HG03442 (cell line): ENCODE measurements around the gene TDRD10.
"Not testable (repeated sequence)": the region's sequence is repeated elsewhere in the genome, so short reads cannot be mapped to it uniquely, and the experiment has no call there.

Source experiments
- ATAC-seq: cut with Tn5 transposase; IDR thresholded peaks from one replicate; pipeline ENCODE4 v1.9.1; 2021; ENCODE audit warnings: mild to moderate bottlenecking, moderate library complexity; ENCODE audit not compliant: unreplicated experiment

The TDRD10 gene

DNA sequence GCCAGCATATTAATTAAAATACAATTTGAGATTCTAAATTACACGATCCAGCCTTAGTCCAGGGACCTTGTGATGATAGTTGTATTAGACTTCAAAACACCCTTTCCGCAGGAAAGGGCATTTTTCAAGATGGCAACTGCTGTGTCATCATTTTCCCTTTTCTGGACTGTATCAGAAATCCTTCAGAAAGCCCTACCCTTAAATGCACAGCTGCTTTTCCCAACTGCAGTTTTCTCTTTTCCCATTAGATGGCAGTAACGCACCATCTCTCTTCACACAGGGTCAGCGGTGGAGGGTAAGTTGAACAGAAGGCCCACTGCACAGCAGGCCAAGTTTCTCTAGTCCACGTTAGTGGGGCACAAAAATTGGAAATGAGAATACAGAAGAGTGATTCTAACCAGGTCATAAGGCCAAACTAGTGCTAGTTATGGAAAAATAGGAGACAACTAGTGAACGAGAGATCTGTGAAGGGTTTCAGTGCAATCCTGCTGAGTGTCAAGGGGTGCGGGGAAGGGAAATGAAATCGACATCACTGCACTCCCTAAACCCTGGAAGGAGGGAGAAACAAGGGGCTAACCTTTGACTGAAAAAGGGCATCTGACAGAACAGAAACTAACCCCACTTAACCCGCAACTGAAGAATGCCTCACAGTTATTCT, 22.1 kb upstream of the TDRD10 start:
- no peak for ATAC-seq

DNA sequence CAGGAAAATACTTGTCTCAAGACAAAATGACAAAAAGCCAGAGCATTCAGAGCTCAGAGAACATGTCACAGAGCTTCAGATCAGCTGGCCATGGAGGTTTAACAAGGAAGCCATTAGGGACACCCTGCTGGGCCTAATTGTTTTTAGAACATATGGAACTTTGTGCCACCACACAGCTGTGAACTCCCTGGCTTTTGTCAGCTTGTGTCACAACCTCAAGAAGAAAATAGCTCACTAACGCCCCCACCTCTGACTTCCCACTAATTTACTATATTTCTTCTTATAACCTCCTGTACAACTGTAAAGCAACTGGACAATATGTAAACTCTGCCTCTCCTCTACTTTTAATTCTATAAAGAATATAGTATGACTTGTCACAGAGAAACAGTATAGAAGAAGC, 21.0 kb upstream of the TDRD10 start:
- no peak for ATAC-seq

DNA sequence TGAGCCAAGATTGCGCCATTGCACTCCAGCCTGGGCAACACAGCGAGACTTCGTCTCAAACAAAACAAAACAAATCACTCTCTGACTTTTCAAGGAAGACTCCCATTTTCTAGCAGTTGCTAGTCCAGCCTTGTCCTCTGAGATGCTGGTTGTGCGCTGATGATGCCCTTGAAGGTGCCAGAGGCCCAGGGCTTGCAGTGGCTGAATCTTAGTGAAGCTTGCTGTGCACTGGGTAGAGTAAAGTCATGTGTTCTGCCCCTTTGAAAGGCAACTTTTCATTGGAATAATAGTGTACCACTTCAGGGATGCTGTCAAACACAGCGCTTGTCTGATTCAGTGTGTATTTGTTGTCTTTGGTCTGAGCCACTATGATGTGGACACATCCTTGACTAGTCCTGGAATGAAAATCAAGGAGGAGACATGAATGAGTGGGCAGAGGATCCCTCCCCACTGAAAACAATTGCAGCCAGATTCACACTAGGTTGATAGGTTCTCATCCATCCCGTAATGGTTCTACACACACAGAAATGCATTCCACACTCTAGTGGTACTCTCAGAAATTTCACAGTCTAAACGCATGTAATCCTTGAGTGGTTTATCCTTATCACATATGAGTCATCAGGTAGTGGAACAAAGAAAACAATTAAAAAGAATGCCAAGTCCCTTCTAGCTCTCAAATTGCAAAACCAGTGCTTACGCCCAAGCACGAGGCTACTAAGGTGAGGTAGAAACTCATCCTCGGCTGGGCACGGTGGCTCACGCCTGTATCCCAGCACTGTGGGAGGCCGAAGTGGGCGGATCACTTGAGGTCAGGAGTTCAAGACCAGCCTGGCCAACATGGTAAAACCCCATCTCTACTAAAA, 17.8 kb upstream of the TDRD10 start:
- ATAC-seq, result no peak

DNA sequence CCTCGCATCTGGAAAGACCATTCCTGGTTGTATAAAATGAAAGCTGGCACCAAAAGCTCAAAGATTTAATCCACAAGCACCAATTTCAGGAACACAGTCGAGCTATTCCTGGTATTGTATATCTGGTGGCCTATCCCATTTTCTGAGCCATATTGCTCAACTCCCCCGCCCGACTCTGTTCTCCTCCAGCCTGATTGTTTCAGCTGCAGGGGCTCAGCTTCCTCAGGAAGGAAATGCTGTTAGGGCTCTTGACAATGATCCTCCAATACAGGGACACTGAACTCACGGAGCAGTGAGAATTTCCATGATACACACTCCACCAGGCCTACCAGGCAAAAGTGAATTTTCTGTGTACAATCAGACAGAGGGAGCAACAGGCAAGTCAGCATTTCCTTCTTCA, 16.9 kb upstream of the TDRD10 start:
- ATAC-seq, result no peak

DNA sequence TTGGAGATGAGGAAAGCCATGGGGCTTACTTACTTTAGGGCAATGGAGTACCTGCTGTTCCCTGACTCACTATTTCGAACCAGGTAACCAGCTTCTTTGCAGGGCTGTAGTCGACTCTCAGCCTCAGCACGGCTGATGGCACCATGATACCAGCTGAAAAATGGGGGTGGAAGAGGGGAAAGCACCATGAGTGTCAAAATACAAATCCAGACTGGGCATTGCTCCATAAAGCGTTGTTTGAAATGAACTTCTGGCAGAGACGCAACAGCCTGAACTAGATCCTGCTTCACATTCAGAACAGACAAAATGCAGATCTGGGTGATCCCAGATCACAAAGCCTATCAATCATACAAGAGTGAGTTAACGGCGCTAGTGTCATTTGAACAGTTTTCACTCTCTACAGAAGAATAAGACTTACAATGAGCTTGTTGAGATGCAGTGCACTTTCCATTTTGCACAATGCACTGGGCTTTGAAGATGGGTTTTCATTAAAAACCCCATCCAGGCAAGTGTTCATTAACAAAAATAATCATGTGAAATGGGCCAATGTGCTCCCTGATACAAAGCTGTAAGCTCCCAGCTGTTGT, 16.0 kb upstream of the TDRD10 start:
- ATAC-seq, result no peak

DNA sequence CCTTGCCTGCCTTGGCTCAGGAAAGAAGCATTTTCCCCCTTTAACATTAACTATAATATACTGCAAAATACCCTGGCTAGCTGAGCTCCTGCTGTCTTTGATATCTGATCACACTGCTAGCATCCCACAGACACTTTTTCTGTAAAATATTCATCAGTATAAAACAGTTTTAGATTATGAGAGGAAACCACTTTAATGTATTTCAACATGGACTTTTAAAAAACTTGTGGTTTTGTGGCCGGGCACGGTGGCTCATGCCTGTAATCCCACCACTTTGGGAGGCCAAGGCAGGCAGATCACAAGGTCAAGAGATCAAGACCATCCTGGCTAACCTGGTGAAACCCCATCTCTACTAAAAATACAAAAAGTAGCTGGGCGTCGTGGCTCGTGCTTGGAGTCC, 15.3 kb upstream of the TDRD10 start:
- not testable (repeated sequence) for ATAC-seq

DNA sequence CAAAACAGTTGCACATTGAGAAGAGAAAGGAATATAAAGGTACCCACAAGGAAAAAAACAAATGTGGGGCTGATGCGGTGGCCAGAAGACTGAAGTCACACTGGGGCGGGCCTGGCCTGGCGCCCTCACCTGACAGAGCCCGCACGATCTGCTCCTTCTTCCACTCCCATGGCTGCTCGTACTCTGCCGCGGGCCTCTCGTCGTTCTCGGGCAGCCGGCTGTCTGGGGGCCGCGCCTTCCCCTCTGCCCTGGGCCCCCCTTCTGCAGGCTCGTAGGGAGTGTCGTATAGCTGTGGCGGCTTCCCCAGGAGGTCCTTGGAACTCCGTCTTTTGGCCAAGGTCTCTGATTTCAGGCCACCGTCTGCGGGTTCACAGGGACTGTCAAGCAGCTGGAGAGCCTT, 13.1 kb upstream of the TDRD10 start:
- ATAC-seq, result no peak

DNA sequence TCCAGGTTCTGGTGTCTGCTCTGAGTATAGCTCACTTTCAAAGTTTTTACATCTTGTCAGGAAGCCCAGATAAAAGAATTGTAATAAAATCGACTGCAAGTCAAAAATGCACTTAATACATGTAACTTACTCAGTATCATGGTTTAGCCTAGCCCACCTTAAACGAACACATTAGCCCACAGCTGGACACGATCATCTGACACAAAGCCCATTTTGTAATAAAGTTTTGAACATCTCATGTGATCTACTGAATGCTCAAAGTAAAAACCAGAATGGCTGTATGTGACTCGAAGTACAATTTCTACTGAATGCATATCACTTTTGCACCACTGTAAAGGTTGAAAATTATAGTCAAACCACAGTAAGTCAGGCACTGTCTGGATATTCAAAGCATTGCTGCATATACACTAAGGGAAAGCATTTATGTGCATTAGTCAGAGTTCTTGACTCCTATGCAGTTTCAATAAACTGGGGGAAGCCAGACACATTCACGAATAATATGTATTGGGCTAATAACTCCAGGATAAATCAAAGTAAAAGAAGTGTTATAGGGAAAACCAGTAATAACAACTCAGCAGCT, 12.2 kb upstream of the TDRD10 start:
- no peak for ATAC-seq

DNA sequence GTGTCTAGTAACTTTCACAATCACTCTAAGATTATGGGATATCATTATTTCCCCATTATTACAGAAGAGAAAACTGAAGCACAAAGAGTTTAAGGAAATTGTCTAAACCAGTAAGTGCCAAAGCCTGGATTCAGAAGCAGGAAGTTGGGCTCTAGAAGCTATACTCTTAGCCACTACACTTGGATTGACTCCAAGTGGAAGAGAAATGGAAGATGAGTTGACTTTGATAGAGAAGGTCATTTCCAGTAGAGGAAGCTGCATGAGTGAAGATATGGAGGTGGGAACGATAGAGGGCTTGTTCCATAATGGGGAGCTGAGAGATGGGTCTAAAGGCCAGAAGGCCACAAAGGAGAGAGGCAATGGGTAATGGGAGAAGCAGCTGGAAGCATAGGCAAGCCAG, 11.7 kb upstream of the TDRD10 start:
- ATAC-seq, result no peak

DNA sequence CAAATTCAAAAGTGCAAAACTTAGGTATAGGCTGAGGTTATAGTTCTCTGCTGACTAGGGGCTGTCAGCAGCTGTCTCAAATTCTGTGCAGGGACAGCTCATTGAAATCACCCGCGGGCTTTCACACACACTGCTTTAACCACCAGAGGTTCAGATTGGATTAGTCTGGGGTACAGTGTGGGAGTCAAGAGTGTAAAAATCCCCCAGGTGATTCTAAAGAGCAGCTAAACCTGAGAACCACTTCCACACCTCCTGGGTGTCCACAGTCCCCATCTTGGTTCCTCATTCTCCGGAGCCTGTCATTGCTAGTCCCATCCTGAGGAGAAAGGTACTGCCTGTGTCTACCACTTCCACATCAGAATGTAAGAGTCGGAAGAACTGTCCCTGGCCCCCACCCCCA, 9.9 kb upstream of the TDRD10 start:
- no peak for ATAC-seq

DNA sequence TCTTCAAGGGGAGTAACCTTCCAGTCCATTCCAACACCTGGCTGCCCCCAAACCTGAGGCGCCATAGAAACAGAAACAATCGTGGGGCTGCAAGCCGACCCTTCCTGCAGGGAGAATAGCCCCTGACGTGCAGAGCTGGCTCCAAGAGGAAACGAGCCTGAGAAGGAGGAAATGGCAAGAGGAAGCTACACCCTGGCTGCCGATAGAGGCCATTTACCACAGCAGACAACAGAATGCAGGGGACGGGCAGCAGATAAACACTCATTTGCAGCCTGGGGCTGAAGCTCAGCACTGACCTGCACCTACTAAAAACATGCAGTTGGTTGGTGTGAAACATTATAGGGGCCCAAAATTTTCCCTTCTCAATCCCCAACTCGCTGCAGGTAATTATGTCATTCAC, 8.7 kb upstream of the TDRD10 start:
- no peak for ATAC-seq

DNA sequence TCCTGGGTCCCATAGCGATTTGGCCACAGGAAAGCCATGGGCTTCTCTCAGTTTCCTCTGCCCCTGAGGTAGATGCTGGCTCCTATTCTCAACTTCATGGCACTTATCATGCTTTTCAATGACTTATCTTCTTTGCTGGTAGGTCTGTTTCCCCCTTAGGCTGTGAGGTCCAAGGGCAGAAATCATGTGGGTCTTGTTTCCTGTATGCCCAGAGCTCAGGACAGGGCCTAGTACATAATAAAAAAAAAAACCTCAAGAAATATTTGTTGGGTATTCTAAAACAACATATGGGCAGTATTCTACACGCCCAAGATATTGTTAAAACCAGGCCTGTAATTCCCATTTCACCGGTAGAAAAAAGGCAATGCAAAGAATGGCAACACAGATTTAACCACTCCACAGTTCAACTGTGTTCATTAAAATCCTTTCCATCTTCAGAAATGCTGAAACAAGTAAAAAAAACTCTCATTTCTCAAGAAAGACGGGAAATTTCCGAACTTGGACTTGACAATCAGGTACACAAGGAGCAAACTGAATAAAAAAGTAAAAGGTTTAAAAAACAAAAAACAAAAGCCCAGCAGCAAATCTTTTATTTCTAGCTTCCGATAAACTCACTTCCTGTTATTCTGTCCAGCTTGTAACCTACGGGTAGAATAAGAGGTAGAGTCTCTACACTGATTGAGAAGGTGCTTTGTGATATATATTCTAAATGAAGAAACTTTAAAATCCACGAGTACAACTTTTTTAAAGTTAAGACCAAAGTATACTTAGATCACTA, 6.3 kb upstream of the TDRD10 start:
- no peak for ATAC-seq

DNA sequence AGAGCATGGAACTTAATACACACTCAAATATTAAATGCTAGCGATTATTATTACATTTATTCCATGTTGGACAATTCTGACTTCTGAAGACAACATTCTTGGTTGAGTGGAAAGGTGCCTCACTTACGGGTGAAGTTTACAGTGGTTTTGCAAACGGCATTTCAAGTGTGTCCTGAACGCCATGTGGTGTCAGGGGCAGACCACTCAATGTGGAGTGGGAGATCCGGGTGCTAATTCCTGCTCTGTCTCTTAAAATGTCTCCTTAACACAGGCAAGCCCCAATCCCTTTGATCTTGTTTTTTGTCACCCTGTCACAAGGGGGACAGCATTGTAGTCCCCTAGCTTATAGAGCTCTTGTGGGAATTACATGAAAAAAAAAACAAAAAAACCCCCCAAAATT, 5.6 kb upstream of the TDRD10 start:
- ATAC-seq, result no peak

DNA sequence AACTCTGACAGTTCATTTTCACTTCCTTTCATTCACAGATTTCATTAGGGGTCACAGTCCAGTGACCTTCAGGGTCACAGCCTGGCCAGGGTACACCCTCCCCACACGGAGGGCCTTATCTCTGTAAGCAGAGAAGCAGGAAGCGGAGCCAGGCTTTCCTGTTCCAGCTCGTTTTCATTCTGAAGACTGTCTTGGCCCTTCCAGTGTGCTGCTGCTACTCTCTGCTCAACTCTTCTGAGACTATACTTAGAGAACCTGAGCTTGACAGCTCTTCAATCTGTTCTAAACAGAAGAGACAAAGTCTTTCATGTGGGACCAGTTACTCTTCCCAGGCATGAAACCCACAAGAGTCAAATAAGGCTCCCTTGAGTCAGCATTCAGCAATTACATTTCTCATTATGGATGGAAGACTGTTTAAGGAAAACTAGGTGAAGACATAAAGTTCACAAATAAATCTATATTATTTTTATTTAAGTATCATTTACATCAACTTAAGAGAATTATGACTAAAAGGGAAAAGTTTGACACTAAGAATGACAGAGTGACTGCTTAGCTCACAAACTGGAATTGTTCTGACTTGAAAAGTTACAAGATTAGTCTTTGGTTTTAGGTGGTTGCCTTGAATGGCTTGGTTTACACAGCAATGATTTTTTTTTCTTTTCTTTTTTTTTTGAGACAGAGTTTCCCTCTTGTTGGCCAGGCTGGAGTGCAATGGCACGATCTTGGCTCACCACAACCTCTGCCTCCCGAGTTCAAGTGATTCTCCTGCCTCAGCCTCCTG, 4.8 kb upstream of the TDRD10 start:
- ATAC-seq, result no peak

DNA sequence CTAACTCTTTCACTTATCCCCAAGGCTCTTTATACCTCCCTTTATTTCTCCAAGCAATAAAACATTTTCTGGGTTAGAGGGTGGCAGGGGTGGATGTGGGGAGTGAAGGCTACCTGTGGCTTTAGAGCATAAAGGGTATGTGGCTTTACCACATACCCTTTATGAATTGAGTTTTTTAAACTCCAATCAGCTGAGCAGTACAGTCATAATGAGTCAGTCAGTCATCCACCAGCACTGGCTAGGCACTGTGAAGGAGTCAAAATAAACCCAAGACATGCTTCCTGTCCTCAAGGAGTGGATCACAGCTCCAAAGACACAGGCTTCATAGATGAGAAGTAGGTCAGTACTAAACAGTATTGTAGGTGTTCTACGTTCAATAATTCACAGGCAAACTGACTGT, 2.6 kb upstream of the TDRD10 start:
- ATAC-seq, result no peak

DNA sequence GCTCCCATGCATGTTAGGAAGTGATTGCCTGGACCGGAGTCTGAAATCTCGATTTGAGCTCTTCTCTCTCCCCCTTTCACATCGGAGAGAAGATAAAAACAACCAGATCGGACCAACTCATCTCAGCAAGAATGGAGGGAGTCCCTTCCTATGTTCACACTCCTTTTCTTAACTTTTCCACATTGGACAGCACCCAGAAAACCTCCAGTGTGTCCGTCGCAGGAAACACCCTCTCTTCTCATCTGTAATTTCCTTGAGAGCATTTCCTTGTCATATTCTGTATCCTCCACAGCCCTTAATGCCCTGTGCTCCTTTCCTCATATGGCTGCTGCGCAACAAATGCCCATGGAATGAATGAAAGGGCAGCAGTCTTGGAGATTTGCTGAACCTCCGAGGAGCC, 1.5 kb upstream of the TDRD10 start:
- ATAC-seq, result no peak

DNA sequence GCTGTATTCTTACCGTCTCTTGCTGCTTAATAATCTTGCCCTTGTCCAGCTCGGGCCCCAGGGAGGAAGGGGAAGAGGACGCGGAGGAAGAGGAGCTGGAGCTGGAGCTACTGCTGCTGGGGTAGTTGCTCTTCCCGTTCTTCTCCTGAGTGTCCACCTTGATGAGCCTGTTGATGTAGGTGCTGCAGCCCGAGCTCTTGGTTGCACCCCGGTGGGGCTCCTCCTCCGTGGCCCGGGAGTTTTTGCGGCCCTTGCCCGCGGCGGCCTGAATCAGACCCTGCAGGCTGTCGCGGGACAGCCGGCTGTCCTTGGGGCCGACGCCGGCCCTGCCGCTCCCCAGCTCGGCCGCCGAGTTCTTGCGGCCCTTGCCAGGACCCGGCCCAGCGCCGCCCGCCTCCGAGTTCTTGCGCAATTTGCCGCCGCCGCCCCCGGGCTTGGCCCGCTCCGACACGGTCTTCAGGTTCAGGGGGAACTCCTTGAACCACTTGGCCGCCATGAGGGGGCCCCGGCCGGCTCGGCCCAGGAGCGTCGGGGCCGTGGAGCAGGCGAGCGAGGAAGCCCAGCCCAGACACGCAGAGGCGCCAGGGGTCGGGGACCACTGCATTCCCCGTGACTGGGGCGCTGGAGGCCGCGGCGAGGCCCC, 475 bp upstream of the TDRD10 start:
- ATAC-seq, result no peak

DNA sequence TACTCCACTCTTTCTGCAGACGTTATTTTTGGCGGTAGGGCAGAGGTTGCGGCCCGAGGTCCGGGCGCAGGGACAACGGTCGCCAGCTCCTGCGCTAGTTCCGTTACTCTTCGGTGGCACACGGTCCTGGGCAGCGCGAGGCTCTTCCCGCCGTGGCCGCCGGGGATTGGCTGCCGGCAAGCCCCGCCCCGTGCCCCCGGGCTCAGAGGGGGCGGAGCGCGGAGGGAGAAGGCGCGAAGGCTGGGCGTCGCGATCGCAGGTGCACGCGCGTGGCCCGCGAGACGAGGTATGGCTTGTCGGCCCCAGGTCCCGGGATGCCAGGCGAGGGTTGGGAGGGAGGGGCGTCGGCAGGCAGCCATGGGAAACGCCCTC, 711 bp downstream of the TDRD10 start:
- ATAC-seq, result no peak

DNA sequence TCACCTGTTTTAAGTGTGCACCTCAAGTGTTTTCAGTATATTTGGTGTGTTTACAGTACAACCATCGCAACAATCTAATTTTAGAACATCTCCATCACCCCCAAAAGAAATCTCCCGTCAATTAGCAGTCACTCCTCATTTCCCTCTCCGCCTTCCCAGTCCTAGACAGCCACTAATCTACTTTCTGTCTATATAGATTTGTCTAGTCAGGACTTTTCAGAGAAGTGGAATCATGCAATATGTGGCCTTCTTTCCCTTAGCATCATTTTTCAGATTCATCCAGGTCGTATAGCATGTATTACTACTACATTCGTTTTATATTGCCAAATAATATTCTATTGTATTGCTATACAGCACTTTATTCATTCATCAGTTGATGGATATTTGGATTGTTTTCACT, 1.9 kb downstream of the TDRD10 start:
- ATAC-seq, result no peak

DNA sequence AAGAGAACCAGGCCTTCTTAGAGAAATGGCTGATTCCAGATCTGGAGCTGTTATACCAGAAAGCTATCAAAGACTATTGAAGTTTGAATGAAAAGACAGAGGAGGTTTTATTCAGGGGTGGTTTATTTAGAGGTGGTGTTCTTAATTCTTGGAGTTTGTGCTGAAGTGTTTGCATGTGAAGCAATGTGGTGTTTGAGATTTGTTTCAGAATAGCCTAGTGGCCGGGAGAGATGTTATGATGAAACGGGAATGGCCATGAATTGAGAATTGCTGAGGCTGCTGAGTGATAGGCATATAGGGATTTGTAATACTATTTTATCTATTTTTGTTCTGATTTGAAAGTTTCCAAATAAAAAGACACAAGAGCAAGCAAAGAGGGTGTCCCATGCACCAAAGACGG, 10.7 kb downstream of the TDRD10 start:
- ATAC-seq, result no peak
